GM13977 (cell line): ENCODE data around the gene CHSY1.

ENCODE experiments used
- DNase-seq: peaks from one replicate; pipeline ENCODE4 v3.0.0; 2012; ENCODE audit warnings: low spot score
- in situ Hi-C: fragments of 300-500 bp; cut with MboI; formaldehyde crosslinking; loops from one replicate; pipeline ENCODE4 v1.12.0; 2022; ENCODE audit warnings: low sequenced_read_pairs, low pct_unique_long_range_greater_than_20kb, mixed read lengths, inconsistent platforms; ENCODE audit not compliant: unreplicated experiment
- TF ChIP-seq, protein P1 (sequence below): IDR thresholded peaks from 2 replicates; pipeline ENCODE4 v1.5.1; 2012; ENCODE audit warnings: mild to moderate bottlenecking, control low read depth; ENCODE audit not compliant: insufficient read depth; ENCODE audit errors: extremely low read depth, missing control alignments

The CHSY1 gene

DNA sequence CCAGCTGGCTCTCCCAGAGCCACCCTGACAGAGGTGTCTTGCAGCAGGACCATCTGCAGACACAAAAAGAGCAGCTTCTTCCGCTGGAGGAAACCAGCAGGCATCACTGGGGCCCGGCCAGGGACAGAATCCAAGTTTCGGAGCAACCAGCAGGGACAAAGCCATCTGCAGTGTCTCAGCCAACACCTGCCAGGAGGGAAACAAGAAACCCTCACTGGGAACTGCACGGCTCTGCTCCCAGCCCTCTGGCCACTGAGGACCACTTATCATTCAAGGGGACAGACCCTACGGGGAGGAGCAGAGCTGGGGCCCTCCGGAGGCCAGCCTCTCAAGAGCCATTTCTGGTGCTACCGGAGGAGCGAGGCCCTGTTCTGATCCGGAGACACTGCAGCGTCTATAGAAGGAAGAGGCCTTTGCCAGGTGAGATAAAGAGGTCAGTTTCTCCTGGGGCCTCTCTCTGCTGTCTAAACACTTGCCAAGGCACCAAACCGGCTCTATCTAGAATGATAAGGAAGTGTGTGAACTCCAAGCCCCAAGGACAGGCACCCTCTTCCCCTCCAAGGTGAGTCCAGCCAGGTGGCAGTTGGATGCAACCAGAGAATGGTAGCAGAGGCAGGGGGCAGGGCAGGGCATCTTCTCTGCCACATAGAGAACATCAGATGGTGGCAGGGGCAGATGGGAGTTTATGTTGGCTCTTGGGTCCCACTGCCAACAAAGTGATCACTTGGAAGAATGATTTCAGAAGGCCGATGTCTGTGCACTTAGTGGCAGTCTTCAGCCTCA lies 89.0 kb downstream of the CHSY1 start:
- in situ Hi-C loops: no loop called here

DNA sequence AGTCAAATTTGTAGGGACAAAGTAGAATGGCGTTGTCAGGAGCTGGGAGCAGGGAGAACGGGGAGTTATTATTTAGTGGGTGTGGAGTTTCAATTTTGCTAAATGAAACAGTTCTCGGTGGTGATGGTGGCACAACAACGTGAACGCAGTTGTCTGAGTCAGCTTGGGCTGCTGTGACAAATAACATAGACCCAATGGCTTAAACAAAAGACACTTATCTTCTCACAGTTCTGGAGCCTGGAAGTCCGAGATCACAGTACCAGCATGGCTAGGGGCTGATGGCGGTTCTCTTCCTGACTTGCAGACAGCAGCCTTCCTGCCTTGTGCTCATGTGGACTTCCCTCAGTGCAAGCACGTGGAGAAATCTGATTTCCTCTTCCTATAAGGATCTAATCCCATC lies 90.2 kb downstream of the CHSY1 start:
- TF ChIP-seq, protein P1, sequence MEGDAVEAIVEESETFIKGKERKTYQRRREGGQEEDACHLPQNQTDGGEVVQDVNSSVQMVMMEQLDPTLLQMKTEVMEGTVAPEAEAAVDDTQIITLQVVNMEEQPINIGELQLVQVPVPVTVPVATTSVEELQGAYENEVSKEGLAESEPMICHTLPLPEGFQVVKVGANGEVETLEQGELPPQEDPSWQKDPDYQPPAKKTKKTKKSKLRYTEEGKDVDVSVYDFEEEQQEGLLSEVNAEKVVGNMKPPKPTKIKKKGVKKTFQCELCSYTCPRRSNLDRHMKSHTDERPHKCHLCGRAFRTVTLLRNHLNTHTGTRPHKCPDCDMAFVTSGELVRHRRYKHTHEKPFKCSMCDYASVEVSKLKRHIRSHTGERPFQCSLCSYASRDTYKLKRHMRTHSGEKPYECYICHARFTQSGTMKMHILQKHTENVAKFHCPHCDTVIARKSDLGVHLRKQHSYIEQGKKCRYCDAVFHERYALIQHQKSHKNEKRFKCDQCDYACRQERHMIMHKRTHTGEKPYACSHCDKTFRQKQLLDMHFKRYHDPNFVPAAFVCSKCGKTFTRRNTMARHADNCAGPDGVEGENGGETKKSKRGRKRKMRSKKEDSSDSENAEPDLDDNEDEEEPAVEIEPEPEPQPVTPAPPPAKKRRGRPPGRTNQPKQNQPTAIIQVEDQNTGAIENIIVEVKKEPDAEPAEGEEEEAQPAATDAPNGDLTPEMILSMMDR: no peak
- in situ Hi-C loops: no loop called here
- DNase-seq: no peak

More for the DNA sequence above, 89.0 kb downstream of the CHSY1 start:
- TF ChIP-seq, protein P1: no peak
- no peak for DNase-seq

DNA sequence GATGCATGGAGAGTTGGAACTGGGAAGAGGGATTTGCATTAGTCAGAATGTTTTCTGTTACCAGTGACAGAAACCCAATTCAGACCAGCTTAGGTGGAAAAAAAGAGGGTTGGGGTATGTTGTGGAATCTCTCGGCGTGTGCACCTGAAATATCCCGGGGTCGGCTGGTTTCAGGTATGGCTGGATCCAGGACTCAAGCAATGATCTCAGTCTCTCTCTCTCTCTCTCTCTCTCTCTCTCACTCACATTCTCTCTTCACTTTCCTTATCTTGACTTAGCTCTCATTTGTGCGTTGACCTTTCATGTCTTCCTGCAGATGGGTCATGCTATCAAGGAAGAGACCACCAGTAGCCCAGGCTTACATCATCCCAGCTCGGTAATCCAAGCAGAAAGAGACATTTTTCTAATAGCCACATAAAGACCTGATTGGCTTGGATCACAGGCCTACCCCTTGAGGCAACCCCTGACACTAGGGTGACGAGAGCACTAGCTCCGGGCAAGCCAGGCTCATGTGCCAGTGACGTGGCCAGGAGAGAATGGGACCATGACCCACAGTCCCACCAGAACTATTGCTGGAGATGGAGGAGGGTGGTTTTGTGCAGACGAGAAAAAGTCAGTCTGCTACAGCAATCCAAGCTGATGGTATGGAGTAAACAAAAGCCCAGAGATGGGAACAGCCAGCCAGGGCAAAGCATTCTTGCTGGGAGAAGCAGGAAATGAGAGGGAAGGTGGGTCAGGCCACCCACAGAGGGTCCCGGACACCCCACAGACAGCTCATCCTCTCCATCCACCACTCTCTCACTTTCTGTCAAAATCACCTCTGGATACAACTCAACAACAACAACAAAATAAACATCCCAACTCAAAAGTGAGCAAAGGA lies 91.7 kb downstream of the CHSY1 start:
- TF ChIP-seq, protein P1: no peak
- in situ Hi-C loops: no loop called here
- no peak for DNase-seq

DNA sequence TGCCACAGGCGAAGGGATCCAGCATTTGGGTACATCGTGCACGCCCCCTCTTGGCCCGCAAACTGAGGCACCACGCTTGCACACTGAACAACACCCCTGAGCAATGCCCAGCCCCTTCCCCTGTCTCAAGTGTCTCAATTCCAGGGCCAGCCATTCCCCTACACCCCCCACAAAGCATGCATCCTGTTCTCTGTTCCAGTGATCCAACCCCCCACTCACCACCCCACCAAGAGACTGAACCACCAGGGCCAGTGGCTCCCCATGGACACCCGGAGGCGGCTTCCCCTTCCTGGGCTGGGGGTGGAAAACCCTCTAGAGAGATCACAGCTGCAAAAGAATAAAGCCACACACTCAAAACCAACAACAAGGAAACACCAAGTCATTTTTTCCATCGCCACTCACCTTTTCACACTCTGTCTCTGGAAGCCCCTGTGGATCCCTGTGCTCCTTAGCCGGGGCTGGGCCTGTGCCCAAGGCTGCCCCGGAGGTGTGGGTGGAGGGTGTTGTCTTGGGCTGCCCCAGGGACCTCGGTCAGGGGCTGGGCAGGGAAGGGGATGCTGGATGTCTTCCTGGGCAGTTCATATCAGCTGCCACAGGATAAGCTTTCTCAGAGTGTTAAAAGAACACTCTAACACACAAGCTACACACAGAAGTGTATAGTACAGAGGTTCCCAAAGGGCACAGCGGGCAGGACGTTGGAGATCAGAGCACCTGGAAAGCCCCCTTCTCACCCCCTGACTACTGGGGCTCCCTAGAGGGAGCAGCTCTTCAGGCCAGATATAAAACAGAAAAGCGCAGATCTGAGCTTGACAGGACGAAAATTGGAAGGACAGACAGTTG lies 92.5 kb downstream of the CHSY1 start:
- in situ Hi-C loops: no loop called here
- TF ChIP-seq, protein P1: no peak
- no peak for DNase-seq

DNA sequence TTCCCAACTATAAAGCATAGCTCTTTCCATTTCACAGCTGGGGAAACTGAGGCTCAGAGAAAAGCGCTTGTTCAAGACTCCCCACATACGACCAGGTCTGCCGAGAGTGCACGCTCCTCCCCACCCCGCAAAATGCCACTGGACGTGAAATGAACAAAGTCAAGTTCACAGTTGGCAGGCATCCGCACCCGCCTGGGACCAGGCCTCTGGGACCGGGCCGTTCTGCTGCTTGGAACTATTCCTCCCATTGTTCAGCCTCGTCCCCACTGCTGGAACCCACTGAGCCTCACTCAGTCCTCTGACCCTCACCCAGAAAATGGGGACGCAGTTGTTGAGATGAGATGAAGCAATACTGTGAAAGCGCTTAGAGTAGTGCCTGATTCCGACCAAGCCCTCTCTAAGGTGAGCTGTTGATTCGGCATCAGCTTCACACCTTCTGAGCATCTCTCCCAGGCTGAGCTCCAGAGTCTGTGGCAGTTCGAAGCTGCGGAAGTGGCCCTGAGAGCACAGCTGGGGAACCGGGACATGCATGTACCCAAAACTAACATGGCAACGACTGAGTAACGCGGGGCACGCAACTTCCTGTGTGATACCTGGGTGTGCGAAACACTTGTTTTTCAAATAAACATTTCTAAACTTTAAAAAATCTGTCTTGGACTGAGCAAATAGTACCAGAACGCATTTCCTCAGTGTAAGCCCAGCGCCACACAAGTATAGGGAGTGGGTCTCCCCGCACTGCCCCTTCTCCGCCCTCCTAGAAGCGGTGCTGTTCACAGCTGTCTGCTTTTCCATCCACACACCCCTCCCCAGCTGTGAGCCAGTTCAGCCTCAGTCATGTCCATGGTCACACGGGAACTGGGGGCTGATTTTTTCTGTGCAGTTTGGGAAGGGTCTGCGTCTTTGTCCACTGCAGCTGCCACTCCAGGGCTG lies 93.4 kb downstream of the CHSY1 start:
- TF ChIP-seq, protein P1: no peak

More for the DNA sequence above, 93.4 kb downstream of the CHSY1 start:
- in situ Hi-C loops: no loop called here
- no peak for DNase-seq
